ENCODE results near the gene SLC6A5.
"Not testable (repeated sequence)": the region's sequence is repeated elsewhere in the genome, so short reads cannot be mapped to it uniquely, and the experiment has no call there.

Gene SLC6A5

GRCh38 chr11:20599221-20600019 is at the start of gene SLC6A5:
Gene SLC6A5 (plus strand): TSS chr11:20599608. CDS start chr11:20599673, 65 bp downstream.
- DNase-seq, result no peak

- no peak for DNase-seq
Observed at GRCh38 chr11:20551096-20551495, 48.3 kb upstream of the SLC6A5 start.

GRCh38 chr11:20555783-20556182 is 43.6 kb upstream of the SLC6A5 start:
- DNase-seq, result no peak

GRCh38 chr11:20556396-20556795 is 43.0 kb upstream of the SLC6A5 start:
- not testable (repeated sequence) for DNase-seq

GRCh38 chr11:20558741-20559140 is 40.7 kb upstream of the SLC6A5 start:
- DNase-seq, result no peak

- no peak for DNase-seq
Observed at GRCh38 chr11:20559523-20560300, 39.7 kb upstream of the SLC6A5 start.

GRCh38 chr11:20561915-20562314 is 37.5 kb upstream of the SLC6A5 start:
- DNase-seq, result no peak

- no peak for DNase-seq
Observed at GRCh38 chr11:20563866-20564265, 35.5 kb upstream of the SLC6A5 start.

GRCh38 chr11:20564846-20565635 is 34.4 kb upstream of the SLC6A5 start:
- DNase-seq, result no peak

GRCh38 chr11:20566115-20566514 is 33.3 kb upstream of the SLC6A5 start:
- not testable (repeated sequence) for DNase-seq

GRCh38 chr11:20566591-20567434 is 32.6 kb upstream of the SLC6A5 start:
- no peak for DNase-seq

- not testable (repeated sequence) for DNase-seq
Observed at GRCh38 chr11:20579725-20580124, 19.7 kb upstream of the SLC6A5 start.

GRCh38 chr11:20583201-20583600 is 16.2 kb upstream of the SLC6A5 start:
- DNase-seq, result no peak

- no peak for DNase-seq
Observed at GRCh38 chr11:20584093-20584774, 15.2 kb upstream of the SLC6A5 start.

GRCh38 chr11:20589796-20590195 is 9.6 kb upstream of the SLC6A5 start:
- DNase-seq, result no peak

GRCh38 chr11:20590381-20590780 is 9.0 kb upstream of the SLC6A5 start:
- DNase-seq, result no peak

- no peak for DNase-seq
Observed at GRCh38 chr11:20592741-20593140, 6.7 kb upstream of the SLC6A5 start.

GRCh38 chr11:20594274-20595061 is 4.9 kb upstream of the SLC6A5 start:
- DNase-seq, result no peak

GRCh38 chr11:20595101-20595500 is 4.3 kb upstream of the SLC6A5 start:
- no peak for DNase-seq

GRCh38 chr11:20596205-20597153 is 2.9 kb upstream of the SLC6A5 start:
- DNase-seq, result no peak
